Panc1 (cell line): ENCODE results near the gene BACE1. TPM values are rescaled to one million over a fixed set of nuclear protein-coding genes. Genes with fewer than 3 reads are reported as not detected.
"Not testable (repeated sequence)": the region's sequence is repeated elsewhere in the genome, so short reads cannot be mapped to it uniquely, and the experiment has no call there.

ENCODE experiments used
- ATAC-seq: fragments of 200-7000 bp; cut with Tn5 transposase; 2 replicates; pipeline ENCODE4 v1.9.1; 2020; ENCODE audit warnings: mild to moderate bottlenecking, moderate library complexity
- BruUV-seq: library from RNA; stranded (reverse); fragments of 400-500 nt; replicated peaks from 2 replicates; lab custom pipeline; 2021; lab: Mats Ljungman, UMichigan
- CTCF ChIA-PET: fragments of 300-600 bp; sonication (Branson Sonifier 250); formaldehyde crosslinking; loops from one replicate; lab custom pipeline; 2022; ENCODE audit warnings: antibody characterized with exemption; lab: Charles Lee
- POLR2A ChIA-PET: fragments of 300-600 bp; sonication (Branson Sonifier 250); formaldehyde crosslinking; loops from one replicate; lab custom pipeline; 2022; ENCODE audit warnings: antibody characterized with exemption; lab: Charles Lee
- DNase-seq: peaks from one replicate; pipeline ENCODE4 v3.0.0-alpha.2; 2010; ENCODE audit warnings: low read depth, low spot score
- H3K27ac ChIP-seq: 2 replicates; pipeline ENCODE4 v1.5.1; 2011; ENCODE audit warnings: mild to moderate bottlenecking, low read length, inconsistent platforms
- H3K27me3 ChIP-seq: fragments of 200-500 bp; sonication (Bioruptor generic); 2 replicates; pipeline ENCODE4 v1.6.0; 2014; ENCODE audit warnings: low read length, inconsistent platforms; ENCODE audit not compliant: control insufficient read depth, insufficient read depth
- H3K36me3 ChIP-seq: fragments of 200-500 bp; sonication (Bioruptor generic); 2 replicates; pipeline ENCODE4 v1.5.1; 2014; ENCODE audit warnings: inconsistent platforms, mild to moderate bottlenecking, low read length, moderate library complexity; ENCODE audit not compliant: control insufficient read depth, insufficient read depth
- H3K4me1 ChIP-seq: 2 replicates; pipeline ENCODE4 v1.5.1; 2011; ENCODE audit warnings: inconsistent platforms, mild to moderate bottlenecking, low read length, moderate library complexity; ENCODE audit not compliant: control insufficient read depth, insufficient read depth
- H3K4me3 ChIP-seq, 2 experiments: 2 replicates each; pipeline ENCODE4 v1.5.1; 2011 to 2012; ENCODE audit warnings: low read depth in 2 of 2, low read length in 2 of 2, mild to moderate bottlenecking in 2 of 2, inconsistent platforms in 1 of 2, moderate library complexity in 1 of 2
- H3K9me3 ChIP-seq: fragments of 200-500 bp; sonication (Bioruptor generic); 2 replicates; pipeline ENCODE4 v1.5.1; 2014; ENCODE audit warnings: low read depth, mild to moderate bottlenecking, inconsistent platforms, low read length, moderate library complexity; ENCODE audit not compliant: control insufficient read depth, insufficient read depth
- POLR2AphosphoS5 ChIP-seq: IDR thresholded peaks from 2 replicates; pipeline ENCODE4 v1.6.1; 2012; ENCODE audit warnings: mild to moderate bottlenecking, low read depth, low read length, moderate library complexity
- SIN3A ChIP-seq: IDR thresholded peaks from 2 replicates; pipeline ENCODE4 v1.6.1; 2012; ENCODE audit warnings: low read depth, mild to moderate bottlenecking, low read length, moderate library complexity, borderline replicate concordance; ENCODE audit not compliant: insufficient read depth
- TCF7L2 ChIP-seq: IDR thresholded peaks from 2 replicates; pipeline ENCODE4 v1.6.1; 2011; ENCODE audit warnings: mild to moderate bottlenecking, low read depth, low read length, inconsistent platforms
- in situ Hi-C: cut with HindIII; loops from 2 replicates; pipeline ENCODE4 v1.10.0; 2016; ENCODE audit warnings: low sequenced_read_pairs, low pct_unique_long_range_greater_than_20kb
- intact Hi-C: fragments of 100-400 bp; cut with micrococcal nuclease; formaldehyde crosslinking; loops from one replicate; pipeline ENCODE4 v1.10.0; 2022; ENCODE audit not compliant: unreplicated experiment
- total RNA-seq: library from RNA; stranded (reverse); gene quantifications from one replicate; pipeline ENCODE4 v1.2.1, GENCODE V29; 2021; ENCODE audit not compliant: unreplicated experiment
- TF ChIP-seq, protein P1 (sequence below), 2 experiments: IDR thresholded peaks; 2 replicates each; pipeline ENCODE4 v1.6.1; 2011 to 2012; ENCODE audit warnings: low read depth in 2 of 2, control low read depth in 1 of 2, low read length in 1 of 2, mild to moderate bottlenecking in 1 of 2, moderate library complexity in 1 of 2; ENCODE audit not compliant: insufficient read depth in 1 of 2
- TF ChIP-seq, protein P2 (sequence below): fragments of 450-650 bp; IDR thresholded peaks from 2 replicates; pipeline ENCODE4 v1.5.1; 2017; ENCODE audit warnings: mild to moderate bottlenecking

BACE1 gene
- total RNA-seq, 1 experiment from 2014 or later: 4.9 TPM

DNA sequence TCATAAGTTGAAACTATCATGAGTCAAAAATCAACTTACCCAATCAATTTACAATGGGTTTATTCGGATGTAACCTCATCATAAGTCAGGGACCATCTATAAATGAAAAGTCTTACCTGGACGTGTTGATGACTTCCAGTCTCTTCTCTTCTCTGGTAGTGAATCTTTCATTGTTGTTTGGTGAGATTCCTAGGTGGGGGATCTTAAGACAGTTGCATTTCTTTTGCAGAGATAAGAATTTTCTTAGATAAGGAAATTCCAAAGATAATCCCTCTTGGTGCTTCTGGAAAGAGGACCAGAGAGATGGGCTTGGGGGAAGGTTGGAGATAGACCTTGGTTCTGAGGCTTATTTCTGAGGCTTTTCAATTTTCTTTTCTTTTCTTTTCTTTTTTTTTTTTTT is 46.2 kb downstream of the BACE1 start:
- no peaks in the 10 kb centered on the region for H3K9me3 ChIP-seq
- POLR2A ChIA-PET: no interaction called here
- no peaks in the 10 kb centered on the region for H3K36me3 ChIP-seq
- BruUV-seq: no TSS peak
- H3K27ac ChIP-seq: no peak overlapping the region
- in situ Hi-C loops (no loop called here), intact Hi-C loops (no loop called here)
- CTCF ChIA-PET: no interaction called here
- DNase-seq (no peak), ATAC-seq (no peak)
- H3K27me3 ChIP-seq: no peaks in the 10 kb centered on the region
- H3K4me1 ChIP-seq: no peaks in the 10 kb centered on the region
- no peak overlapping the region for H3K4me3 ChIP-seq
- TF ChIP-seq, protein P1, sequence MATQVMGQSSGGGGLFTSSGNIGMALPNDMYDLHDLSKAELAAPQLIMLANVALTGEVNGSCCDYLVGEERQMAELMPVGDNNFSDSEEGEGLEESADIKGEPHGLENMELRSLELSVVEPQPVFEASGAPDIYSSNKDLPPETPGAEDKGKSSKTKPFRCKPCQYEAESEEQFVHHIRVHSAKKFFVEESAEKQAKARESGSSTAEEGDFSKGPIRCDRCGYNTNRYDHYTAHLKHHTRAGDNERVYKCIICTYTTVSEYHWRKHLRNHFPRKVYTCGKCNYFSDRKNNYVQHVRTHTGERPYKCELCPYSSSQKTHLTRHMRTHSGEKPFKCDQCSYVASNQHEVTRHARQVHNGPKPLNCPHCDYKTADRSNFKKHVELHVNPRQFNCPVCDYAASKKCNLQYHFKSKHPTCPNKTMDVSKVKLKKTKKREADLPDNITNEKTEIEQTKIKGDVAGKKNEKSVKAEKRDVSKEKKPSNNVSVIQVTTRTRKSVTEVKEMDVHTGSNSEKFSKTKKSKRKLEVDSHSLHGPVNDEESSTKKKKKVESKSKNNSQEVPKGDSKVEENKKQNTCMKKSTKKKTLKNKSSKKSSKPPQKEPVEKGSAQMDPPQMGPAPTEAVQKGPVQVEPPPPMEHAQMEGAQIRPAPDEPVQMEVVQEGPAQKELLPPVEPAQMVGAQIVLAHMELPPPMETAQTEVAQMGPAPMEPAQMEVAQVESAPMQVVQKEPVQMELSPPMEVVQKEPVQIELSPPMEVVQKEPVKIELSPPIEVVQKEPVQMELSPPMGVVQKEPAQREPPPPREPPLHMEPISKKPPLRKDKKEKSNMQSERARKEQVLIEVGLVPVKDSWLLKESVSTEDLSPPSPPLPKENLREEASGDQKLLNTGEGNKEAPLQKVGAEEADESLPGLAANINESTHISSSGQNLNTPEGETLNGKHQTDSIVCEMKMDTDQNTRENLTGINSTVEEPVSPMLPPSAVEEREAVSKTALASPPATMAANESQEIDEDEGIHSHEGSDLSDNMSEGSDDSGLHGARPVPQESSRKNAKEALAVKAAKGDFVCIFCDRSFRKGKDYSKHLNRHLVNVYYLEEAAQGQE (IDR thresholded peaks at IDR 0.05; ENCODE audit: insufficient read depth in 1 of 2, low read depth in 2 of 2, low read length in 1 of 2): no peak
- TF ChIP-seq, protein P2, sequence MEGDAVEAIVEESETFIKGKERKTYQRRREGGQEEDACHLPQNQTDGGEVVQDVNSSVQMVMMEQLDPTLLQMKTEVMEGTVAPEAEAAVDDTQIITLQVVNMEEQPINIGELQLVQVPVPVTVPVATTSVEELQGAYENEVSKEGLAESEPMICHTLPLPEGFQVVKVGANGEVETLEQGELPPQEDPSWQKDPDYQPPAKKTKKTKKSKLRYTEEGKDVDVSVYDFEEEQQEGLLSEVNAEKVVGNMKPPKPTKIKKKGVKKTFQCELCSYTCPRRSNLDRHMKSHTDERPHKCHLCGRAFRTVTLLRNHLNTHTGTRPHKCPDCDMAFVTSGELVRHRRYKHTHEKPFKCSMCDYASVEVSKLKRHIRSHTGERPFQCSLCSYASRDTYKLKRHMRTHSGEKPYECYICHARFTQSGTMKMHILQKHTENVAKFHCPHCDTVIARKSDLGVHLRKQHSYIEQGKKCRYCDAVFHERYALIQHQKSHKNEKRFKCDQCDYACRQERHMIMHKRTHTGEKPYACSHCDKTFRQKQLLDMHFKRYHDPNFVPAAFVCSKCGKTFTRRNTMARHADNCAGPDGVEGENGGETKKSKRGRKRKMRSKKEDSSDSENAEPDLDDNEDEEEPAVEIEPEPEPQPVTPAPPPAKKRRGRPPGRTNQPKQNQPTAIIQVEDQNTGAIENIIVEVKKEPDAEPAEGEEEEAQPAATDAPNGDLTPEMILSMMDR: no peak
- no peak for TF ChIP-seq TCF7L2
- no peak for TF ChIP-seq POLR2AphosphoS5
- no peak for TF ChIP-seq SIN3A

DNA sequence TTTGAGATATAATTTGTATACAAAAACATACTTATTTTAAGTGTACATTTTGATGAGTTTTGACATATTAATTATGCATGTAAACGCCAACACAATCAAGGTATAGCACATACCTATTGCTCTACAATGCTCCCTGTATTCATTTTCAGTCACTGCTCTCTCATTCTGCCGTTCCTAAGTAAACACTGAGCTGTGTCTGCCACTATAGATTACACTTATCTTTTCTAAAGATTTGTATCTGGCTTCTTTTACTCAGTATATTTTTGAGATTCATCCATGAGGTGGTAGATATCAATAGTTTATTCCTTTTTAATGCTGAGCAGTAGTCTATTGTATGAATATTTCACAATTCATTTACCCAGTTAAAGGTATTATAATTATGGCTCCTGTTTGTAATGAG is 50.3 kb downstream of the BACE1 start:
- no peak overlapping the region for H3K4me3 ChIP-seq
- H3K9me3 ChIP-seq: no peaks in the 10 kb centered on the region
- no peak for TF ChIP-seq POLR2AphosphoS5
- TF ChIP-seq TCF7L2: no peak
- TF ChIP-seq, protein P1 (IDR thresholded peaks at IDR 0.05; ENCODE audit: insufficient read depth in 1 of 2, low read depth in 2 of 2, low read length in 1 of 2): no peak
- TF ChIP-seq, protein P2: no peak
- TF ChIP-seq SIN3A: no peak
- in situ Hi-C loops (no loop called here), intact Hi-C loops (no loop called here)
- H3K27ac ChIP-seq: no peak overlapping the region
- ATAC-seq: no peak
- ChIA-PET CTCF (no interaction called here), POLR2A (no interaction called here)
- no peaks in the 10 kb centered on the region for H3K36me3 ChIP-seq
- no peaks in the 10 kb centered on the region for H3K27me3 ChIP-seq
- DNase-seq: no peak
- no TSS peak for BruUV-seq
- H3K4me1 ChIP-seq: no peaks in the 10 kb centered on the region

DNA sequence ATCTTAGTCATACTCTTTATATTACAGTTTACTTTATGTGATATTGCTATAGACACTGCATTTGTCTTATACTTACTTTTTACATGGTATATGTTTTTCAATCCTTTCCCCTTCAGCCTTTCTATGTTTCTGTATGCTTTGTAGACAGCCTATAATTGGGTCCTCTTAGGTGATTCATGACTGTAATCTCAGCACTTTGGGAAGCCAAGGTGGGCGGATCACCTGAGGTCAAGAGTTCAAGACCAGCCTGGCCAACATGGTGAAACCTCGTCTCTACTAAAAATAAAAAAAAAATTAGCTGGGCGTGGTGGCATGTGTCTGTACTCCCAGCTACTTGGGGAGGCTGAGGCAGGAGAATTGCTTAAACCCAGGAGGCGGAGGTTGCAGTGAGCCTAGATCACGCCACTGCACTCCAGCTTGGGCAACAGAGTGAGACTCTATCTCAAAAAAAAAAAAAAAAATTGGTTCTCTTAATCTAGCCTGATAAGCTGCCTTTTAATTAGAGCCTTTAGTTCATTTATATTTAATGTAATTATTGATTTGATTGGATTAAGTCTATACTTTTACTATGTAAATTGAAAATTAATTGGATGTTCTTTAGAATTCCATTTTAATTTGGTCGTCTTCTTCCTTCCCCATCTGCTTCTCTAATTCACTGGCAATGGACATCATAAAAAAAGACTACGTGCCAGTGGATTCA is 51.3 kb downstream of the BACE1 start:
- BruUV-seq, H3K27ac ChIP-seq, CTCF ChIA-PET, H3K36me3 ChIP-seq, H3K4me1 ChIP-seq, ATAC-seq, H3K27me3 ChIP-seq, H3K4me3 ChIP-seq, DNase-seq, in situ Hi-C loops, H3K9me3 ChIP-seq, intact Hi-C loops: not testable (repeated sequence)
- POLR2A ChIA-PET: interaction anchor here (0.7 kb wide), 1 partner anchor 37 kb away, joined by 5 read pairs; no protein-coding TSS in a partner anchor
